Loucy (cell line): ENCODE results near the gene STK39.

Experiments
- EZH2phosphoT487 ChIP-seq: fragments of 200-600 bp; IDR thresholded peaks from 2 replicates; pipeline ENCODE4 v1.6.1; 2018; ENCODE audit warnings: antibody characterized with exemption, mild to moderate bottlenecking, moderate library complexity, borderline replicate concordance
- TF ChIP-seq, protein P1 (sequence below): fragments of 200-600 bp; sonication (generic); conservative IDR thresholded peaks from 2 replicates; pipeline ENCODE4 v1.5.1; 2014; ENCODE audit warnings: mild to moderate bottlenecking, antibody characterized with exemption, low read length

DNA sequence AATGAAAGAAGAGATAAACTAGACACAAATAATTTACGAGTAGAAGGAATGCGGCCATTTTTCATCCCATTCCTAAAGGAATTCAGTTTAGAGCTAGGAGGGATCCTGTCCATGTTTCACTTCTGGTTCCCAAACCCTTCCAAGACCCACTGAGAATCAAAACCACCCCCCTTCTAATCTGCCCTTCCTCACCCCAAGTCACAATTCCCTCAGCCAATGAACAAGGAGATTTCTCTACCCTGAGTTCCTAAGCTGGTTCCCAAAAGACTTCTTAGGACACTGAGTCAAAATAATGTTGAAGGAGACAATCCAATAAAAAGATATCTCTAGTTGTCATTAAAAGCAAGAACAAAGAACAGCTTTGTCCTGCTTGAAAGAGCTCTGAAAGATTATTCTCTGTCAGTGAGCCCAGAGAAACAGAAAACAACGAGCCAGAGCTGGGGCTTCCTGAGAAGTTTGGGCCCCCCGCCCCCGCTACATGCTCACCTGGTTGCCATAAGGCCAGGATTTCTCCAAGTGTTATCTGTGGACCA lies 45.7 kb downstream of the STK39 start:
- TF ChIP-seq, protein P1, sequence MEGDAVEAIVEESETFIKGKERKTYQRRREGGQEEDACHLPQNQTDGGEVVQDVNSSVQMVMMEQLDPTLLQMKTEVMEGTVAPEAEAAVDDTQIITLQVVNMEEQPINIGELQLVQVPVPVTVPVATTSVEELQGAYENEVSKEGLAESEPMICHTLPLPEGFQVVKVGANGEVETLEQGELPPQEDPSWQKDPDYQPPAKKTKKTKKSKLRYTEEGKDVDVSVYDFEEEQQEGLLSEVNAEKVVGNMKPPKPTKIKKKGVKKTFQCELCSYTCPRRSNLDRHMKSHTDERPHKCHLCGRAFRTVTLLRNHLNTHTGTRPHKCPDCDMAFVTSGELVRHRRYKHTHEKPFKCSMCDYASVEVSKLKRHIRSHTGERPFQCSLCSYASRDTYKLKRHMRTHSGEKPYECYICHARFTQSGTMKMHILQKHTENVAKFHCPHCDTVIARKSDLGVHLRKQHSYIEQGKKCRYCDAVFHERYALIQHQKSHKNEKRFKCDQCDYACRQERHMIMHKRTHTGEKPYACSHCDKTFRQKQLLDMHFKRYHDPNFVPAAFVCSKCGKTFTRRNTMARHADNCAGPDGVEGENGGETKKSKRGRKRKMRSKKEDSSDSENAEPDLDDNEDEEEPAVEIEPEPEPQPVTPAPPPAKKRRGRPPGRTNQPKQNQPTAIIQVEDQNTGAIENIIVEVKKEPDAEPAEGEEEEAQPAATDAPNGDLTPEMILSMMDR = no peak
- no peak for TF ChIP-seq EZH2phosphoT487
